GM18508 (cell line): ENCODE measurements around the gene RETREG2.

Source experiments
- ATAC-seq: cut with Tn5 transposase; IDR thresholded peaks from one replicate; pipeline ENCODE4 v1.9.1; 2021; ENCODE audit warnings: moderate number of reproducible peaks; ENCODE audit not compliant: insufficient read depth, unreplicated experiment

The RETREG2 gene

DNA sequence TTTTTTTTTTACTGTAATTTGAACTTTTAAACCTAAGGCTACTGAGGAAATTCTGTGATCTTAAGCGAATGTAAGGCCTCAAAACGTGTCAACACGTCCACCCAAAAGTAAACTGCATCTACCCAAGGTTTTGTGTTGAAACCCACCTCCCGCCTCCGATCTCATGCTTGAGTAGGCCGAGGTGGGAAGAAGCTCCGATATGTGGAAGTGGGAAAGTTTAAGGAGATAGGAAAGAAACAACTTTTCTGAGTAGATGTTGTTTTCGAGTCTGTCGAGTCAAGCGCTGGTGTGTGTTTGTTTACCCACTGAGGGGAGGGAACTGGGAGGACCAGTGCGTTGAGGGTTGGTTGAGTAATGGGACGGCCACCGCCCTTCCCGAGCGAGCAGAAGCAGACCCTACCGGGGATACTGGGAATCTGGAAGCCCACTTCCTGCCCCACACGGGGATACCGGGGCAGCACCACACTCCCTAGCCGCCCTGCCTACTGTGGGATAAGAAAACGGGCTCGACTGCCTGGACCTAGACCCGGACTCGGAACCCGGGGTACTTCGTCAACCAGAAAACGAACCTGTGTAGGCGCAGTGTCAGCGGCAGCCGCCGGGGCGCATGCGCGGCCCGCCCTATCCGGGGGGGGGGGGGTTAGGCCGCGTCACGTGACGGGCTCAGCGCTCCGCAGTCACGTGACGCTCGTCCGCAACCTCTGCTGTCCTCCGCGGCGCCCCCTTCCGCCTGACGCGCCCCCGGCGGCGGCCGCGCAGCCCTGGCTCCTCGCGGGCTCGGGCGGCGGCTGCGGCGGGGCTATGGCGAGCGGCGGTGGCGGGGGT lies at the start of gene RETREG2:
RETREG2 (plus strand) TSS at position 724 of the 825 bp plus-strand sequence; CDS start at position 802, 78 bp downstream.
- no peak for ATAC-seq

DNA sequence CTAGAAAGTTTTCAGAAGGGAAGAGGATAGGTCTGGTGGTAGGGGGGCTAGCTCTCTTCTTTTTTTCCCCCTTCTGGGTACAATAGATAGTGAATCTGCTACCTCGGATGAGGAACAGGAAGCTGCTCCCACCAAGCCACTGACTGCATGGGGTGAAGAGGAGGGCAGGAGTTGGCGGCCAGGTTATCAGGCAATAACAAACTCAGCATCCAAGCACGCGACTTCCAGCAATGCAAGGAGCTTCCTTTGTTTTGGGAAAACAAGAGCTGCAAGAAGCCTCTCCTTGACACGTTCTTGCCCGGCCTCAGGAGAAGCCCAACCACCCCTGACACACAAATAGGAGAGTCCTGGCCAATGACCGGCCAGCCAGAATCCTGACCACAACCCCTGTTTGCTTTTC lies 49.7 kb upstream of the RETREG2 start:
- ATAC-seq = no peak

GRCh38 chr2:219129589-219129988 lies 48.5 kb upstream of the RETREG2 start:
- no peak for ATAC-seq

- no peak for ATAC-seq
These were observed 46.7 kb upstream of the RETREG2 start for GRCh38 chr2:219131327-219131726.

DNA sequence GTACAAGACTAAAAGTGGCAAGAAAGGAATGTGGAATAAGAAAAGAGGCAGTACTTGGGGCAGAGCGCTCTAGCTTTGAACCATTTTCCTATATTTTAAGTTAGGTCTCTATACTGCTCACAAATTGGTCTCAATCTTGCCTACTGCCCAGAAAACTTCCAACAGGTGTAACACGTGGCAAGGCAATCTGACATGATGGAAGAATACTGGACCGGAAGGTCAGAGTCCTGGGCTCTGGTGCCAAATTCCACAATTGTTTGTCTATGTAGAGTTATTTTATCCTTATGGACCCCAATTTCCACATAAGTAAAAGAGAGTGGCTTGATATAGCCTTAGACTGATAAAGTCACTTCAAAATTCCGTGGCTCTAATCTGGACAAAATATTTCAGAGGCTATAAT lies 46.3 kb upstream of the RETREG2 start:
- no peak for ATAC-seq

- ATAC-seq = no peak
These were observed 44.1 kb upstream of the RETREG2 start for GRCh38 chr2:219133976-219134375.

DNA sequence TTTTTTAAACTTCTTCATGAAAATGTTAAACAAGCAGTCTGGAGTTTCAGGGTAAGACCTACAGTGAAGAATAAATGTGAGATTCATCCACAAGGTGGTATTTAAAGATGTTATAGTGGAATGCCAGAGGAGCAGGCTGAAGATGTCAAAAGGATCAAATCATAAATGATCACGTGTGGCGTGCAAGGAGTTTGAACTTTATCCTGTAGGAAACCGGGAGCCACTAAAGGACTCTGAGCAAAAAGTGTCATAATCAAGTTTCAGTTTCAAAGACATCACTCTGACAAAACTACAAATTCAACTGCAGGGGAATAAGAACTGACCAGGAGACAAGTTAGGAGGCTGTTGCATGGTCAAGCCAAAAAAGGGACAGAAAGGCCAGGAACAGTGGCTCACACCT lies 37.4 kb upstream of the RETREG2 start:
- ATAC-seq = no peak

DNA sequence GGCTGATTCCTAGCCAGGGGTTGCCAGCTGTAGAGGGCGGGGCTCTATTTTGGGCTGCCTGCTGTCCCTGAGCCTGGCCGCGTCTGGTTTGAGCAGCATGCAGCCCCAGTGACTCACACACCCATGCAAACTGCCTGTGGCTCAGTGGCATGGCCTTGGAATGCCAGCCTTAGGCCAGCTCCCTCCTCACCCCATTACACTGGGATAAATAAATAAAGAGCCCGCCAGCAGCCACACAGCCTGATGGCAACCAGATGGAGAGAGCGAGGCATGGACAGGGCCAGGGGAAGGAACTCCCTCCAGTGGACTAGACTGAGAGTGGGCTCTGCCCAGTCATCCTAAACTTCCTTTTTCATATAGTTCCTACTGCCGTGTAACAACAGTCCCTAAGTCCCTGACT lies 35.7 kb upstream of the RETREG2 start:
- no peak for ATAC-seq

DNA sequence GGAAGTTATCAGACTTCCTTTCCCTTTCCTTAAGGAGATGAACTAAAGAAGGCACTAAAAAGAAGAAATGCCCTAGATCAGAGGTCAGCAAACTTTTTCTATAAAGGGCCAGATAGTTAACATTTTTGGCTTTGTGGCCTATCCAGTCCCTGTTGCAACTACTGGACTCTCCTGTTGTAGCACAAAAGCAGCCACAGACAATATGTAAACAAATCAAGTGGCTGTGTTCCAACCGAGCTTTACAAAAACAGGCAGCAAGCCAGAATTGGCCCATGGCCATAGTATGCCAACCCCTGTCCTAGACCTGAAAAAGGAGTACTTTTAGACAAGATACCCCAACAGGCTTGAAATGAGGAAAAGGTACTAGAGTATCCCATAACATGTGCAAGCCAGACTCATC lies 28.4 kb upstream of the RETREG2 start:
- no peak for ATAC-seq

GRCh38 chr2:219155054-219155644 lies 22.9 kb upstream of the RETREG2 start:
- no peak for ATAC-seq

DNA sequence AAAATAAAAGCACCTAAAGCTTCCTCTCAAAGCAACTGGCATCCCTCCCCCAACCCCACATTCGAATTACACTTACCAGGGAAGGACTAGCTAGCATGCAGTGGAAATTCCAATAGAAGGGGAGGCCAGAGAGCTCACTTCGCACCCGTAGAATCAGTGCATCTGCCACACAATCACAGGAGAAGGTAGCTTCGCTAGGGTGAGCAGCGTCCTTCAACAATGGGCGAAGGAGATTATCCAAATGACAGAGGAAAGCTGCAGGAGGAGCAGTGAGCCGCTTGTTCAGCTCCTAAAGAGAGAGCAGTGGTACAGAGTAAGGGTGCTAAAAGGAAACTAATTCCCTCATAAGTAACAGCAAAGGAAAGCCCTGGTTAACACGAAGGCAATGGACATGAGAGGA lies 20.7 kb upstream of the RETREG2 start:
- no peak for ATAC-seq

- no peak for ATAC-seq
These were observed 20.1 kb upstream of the RETREG2 start for GRCh38 chr2:219158025-219158424.

- no peak for ATAC-seq
These were observed 19.5 kb upstream of the RETREG2 start for GRCh38 chr2:219158586-219158985.

GRCh38 chr2:219159771-219160185 lies 18.3 kb upstream of the RETREG2 start:
- ATAC-seq = peak; percentile 2

DNA sequence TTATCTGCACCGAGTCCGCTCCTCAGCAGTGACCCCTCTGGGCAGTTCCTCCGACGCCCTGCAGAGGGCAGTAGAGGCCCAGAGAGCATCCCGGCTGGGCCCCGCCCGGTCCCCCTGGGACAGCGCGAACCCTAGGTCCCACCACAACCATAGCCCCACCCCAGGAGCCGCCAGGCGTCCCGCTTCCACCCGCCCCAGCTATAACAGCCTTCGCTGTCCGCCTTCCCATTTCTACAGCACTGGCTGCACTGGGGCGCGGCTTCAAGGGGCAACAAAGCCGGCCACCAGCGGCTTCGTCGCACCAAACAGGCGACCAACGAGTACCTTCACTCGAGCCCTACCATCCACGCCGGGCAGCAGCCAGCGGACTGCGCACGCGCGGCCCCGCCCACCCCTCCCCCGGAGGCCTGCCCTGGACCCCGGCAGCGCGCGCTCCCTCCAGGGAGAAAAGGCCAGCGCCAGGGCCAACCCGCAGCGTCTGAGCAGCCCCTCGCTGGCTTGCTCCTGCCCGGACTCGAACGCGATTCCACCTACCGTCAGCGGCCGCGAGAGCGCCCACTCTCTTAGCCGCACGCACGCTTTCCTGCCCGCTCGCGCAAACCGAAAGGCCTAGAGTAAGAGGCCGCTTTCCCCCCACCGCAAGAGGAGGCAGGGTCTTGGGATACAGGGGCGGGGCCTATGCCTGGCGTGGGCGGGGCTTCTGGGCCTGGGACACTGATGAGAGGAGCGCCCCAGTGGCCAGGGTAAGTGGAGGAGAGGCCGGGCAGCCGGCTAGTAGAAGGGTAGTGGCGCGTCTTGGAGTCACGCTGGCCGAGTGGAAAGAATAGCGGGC lies 17.7 kb upstream of the RETREG2 start, which contains the start of gene NHEJ1:
NHEJ1 (minus strand) TSS at position 630 of the 832 bp plus-strand sequence. CDS start 2,453 bp downstream, outside the sequence.
- ATAC-seq = peak; percentile 63

- no peak for ATAC-seq
These were observed 17.0 kb upstream of the RETREG2 start for GRCh38 chr2:219161097-219161496.

DNA sequence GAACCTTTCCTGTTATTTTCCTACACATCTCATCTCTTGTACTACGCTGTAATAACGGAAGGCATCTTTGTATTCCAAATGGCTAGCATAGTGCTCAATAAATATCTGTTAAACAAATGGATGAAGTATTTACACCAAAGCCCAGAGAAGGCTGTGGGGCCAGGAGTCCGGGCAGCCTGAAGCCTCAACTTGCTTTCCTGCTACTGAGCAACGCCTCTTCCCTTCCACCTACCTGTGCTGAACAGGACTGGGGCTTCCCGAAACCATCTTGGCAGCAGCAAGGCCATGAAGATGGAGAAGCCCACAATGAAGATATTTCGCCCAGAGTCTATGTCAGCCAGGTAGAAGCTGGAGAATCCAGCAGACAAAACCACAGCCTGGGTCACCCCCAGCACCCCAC lies 14.9 kb upstream of the RETREG2 start:
- no peak for ATAC-seq

DNA sequence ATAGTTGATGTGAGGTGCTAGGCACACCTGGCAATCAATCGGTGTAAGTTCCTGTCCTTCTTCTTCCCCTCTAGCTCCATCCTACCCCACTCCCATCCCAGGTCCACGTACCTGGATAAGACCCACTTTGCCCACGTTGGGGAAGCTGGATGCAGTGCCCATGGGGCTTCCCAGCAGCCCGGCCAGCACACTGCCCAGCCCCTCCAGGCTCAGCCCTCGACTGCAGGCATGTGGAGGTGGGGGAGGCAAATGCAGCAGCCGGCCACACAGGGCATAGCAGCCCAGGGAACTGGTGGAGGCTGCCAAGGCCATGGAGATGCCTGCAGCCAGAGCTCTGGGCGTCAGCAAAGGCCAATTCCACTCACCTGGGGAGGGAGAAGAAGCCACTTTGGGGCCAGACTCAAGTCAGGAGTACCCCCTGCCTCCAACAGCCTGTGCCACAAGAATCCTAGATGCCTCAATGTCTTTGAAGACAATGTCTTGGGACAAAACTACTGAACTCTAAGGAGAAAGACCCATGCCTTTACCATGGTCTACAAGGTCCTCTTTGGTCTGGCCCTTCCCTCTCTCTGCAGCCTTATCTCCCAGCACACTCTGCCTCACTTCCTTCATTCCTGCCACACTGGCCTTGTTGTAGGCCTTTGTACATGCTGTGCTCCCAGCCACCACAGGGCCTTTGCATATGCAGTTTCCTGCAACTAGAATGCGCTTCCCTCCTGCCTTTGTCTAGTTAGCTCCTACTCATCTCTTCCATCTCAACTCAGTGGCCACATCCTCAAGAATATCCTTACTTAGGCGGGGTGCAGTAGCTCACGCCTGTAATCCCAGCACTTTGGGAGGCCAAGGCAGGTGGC lies 12.8 kb upstream of the RETREG2 start:
- ATAC-seq = no peak

DNA sequence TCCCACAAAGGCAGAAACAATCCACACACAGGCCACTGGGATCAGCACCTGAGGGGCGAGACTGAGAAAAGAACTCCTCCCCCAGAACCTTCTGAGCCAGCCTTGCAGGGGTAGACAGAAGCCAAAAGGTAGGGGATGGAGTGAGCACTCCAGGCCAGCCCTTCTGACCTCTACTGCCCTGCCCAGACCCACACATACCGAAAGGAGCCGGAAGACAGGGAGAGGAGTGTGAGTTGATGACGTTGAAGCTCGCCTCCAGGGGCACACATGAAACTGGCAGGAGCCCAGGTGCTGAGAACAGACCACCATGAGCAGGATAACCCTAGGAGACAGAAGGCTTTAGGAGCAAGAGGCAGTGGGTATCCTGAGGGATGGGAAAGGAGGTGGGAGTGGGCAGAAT lies 10.1 kb upstream of the RETREG2 start:
- no peak for ATAC-seq

GRCh38 chr2:219168526-219168925 lies 9.5 kb upstream of the RETREG2 start:
- ATAC-seq = no peak
